HFFc6 (cell line): ENCODE measurements around the gene ACYP1. TPM values are rescaled to one million over a fixed set of nuclear protein-coding genes. Genes with fewer than 3 reads are reported as not detected.

Experiments
- DNase-seq: peaks from one replicate; pipeline ENCODE4 v3.0.0-alpha.2; 2018
- H3K27ac Mint-ChIP-seq: 2 replicates; pipeline ENCODE4 v1.8.0; 2020; ENCODE audit warnings: mild to moderate bottlenecking, mixed read lengths
- H3K27me3 Mint-ChIP-seq: 2 replicates; pipeline ENCODE4 v1.8.0; 2021; ENCODE audit warnings: mild to moderate bottlenecking, moderate library complexity, mixed read lengths; ENCODE audit not compliant: insufficient read depth
- H3K36me3 Mint-ChIP-seq: 2 replicates; pipeline ENCODE4 v1.8.0; 2021; ENCODE audit warnings: low read depth, mixed read lengths
- H3K4me1 Mint-ChIP-seq: 2 replicates; pipeline ENCODE4 v1.8.0; 2020; ENCODE audit warnings: low read depth, mixed read lengths
- H3K4me3 Mint-ChIP-seq: 2 replicates; pipeline ENCODE4 v1.8.0; 2020; ENCODE audit warnings: mild to moderate bottlenecking, moderate library complexity, mixed read lengths
- H3K9me3 Mint-ChIP-seq: 2 replicates; pipeline ENCODE4 v1.8.0; 2020; ENCODE audit warnings: mild to moderate bottlenecking, mixed read lengths
- total RNA-seq, 6 experiments: library from RNA; stranded (reverse); fragmentation: NEBNext Ultra II Directional; extraction: Animal tissue kit (Norgen Biotek cat#: 25700); gene quantifications; 2 replicates in 1 of 6; 3 replicates in 5 of 6; pipeline ENCODE4 v1.2.3, GENCODE V29; 2021
- TF ChIP-seq, protein P1 (sequence below): fragments of 200-600 bp; sonication (generic); IDR thresholded peaks from 2 replicates; pipeline ENCODE4 v1.5.0; 2021; ENCODE audit warnings: antibody characterized with exemption, mild to moderate bottlenecking

Gene ACYP1
- total RNA-seq, 6 experiments from 2014 or later, result 5.9 to 14.9 (median 11.7) TPM

DNA sequence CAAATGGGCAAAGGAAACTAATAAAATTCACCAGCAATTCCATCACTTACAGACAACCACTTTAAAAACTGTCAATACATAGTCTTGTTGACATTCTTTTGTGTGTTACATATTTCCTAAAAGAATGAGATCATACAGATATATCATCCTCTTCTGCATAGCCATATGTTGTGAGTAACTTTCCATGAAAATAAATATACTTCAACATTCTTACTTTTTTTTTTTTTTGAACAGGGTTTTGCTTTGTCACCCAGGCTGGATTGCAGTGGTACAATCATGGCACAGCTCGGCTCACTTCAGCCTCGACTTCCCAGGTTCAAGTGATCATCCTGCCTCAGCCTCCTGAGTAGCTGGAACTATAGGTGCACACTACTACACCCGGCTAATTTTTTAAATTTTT is 26.5 kb upstream of the ACYP1 start:
- H3K4me3 Mint-ChIP-seq, result no peak overlapping the region
- no peaks in the 10 kb centered on the region for H3K27me3 Mint-ChIP-seq
- no peaks in the 10 kb centered on the region for H3K9me3 Mint-ChIP-seq
- peaks cover 8% of the 10 kb centered on the region; the same call in 1 of the 2 replicates for H3K36me3 Mint-ChIP-seq
- no peak for DNase-seq
- peaks cover 18% of the 10 kb centered on the region for H3K4me1 Mint-ChIP-seq
- H3K27ac Mint-ChIP-seq, result peak overlapping the region; percentile 63; the same call in 1 of the 2 replicates
- TF ChIP-seq, protein P1, sequence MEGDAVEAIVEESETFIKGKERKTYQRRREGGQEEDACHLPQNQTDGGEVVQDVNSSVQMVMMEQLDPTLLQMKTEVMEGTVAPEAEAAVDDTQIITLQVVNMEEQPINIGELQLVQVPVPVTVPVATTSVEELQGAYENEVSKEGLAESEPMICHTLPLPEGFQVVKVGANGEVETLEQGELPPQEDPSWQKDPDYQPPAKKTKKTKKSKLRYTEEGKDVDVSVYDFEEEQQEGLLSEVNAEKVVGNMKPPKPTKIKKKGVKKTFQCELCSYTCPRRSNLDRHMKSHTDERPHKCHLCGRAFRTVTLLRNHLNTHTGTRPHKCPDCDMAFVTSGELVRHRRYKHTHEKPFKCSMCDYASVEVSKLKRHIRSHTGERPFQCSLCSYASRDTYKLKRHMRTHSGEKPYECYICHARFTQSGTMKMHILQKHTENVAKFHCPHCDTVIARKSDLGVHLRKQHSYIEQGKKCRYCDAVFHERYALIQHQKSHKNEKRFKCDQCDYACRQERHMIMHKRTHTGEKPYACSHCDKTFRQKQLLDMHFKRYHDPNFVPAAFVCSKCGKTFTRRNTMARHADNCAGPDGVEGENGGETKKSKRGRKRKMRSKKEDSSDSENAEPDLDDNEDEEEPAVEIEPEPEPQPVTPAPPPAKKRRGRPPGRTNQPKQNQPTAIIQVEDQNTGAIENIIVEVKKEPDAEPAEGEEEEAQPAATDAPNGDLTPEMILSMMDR, result no peak

DNA sequence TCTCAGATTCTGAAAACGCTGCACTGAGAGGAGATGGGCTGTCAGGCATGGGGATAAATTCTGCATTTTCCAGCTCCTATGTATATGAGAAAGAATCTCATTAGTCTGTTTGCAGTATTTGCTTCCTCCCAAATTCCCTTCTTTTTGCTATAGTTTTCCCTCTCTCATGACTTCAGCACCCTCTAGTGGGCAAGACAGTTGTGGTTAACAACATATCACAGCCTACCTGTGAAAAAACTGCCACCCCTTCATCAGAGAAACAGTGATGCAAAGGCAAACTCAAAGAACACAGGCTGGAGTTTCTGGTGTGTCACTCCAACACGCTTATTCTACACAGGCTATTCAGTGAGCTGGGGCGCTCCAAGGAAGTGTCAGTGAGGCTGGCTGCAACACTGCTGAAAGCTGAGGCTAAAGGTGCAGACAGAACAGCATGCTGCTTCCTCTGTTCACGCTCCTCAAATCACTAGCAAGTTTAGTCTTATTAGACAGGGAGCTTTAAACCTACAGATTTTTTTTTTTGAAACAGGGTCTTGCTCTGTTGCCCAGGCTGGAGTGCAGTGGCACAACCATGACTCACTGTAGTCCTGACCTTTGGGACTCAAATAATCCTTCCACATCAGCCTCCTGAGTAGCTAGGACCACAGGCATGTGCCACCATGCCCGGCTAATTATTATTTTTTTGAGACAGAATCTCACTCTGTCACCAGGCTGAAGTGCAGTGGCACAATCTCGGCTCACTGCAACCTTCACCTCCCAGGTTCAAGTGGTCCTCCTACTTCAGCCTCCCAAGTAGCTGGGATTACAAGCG is 24.9 kb upstream of the ACYP1 start:
- no peaks in the 10 kb centered on the region for H3K9me3 Mint-ChIP-seq
- H3K4me1 Mint-ChIP-seq, result peaks cover 18% of the 10 kb centered on the region
- no peak overlapping the region for H3K4me3 Mint-ChIP-seq
- H3K27ac Mint-ChIP-seq, result no peak overlapping the region
- peak; percentile 52 for DNase-seq
- H3K36me3 Mint-ChIP-seq, result peaks cover 11% of the 10 kb centered on the region
- no peaks in the 10 kb centered on the region for H3K27me3 Mint-ChIP-seq
- TF ChIP-seq, protein P1, result peak; percentile 91

DNA sequence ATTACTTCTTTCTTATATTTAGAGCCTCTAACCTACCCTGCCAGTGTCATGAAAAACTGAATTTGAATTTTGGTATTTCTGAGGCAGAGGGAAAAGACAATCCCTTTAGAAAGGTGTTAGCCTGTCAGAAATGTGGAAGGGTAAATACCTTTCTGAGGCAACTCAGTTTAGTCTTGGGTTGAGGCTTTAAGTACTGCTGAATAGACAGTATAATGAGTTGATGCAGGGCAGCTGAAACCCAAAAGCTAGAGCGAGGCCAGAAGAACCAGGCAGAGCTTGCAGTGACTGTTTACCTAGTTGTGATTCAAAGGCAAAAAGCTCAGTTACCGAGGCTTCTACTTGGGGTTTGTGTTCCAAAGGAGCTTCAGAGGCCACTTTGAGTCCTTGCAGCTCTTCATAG is 24.3 kb upstream of the ACYP1 start:
- TF ChIP-seq, protein P1, result no peak
- H3K9me3 Mint-ChIP-seq, result no peaks in the 10 kb centered on the region
- peaks cover 15% of the 10 kb centered on the region for H3K36me3 Mint-ChIP-seq
- DNase-seq, result no peak
- H3K27me3 Mint-ChIP-seq, result no peaks in the 10 kb centered on the region
- H3K27ac Mint-ChIP-seq, result no peak overlapping the region
- no peak overlapping the region for H3K4me3 Mint-ChIP-seq
- H3K4me1 Mint-ChIP-seq, result peaks cover 18% of the 10 kb centered on the region

DNA sequence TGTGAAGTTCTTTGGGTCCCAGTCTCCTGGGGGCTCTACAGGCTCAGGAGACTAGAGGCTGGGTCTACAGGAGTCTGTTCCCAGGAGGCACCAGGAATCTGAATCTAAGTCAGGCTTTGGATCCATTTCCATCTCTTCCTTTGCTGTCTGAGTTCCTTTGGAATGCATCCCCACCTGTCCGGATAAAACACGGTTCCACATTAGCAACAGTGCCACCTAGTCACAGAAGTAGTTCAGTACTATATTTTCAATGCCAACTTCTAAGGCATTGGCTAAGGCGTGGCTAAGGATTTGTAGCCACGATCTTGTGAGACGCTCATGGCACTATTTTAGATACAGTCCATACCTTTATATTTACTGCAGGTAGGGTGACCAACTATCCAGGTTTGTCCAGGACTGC is 20.7 kb upstream of the ACYP1 start:
- 0 out of 2 replicates have a peak, but pooled peaks cover 4% of the 10 kb centered on the region for H3K4me1 Mint-ChIP-seq
- no peak overlapping the region for H3K4me3 Mint-ChIP-seq
- H3K36me3 Mint-ChIP-seq, result peaks cover 16% of the 10 kb centered on the region
- H3K27me3 Mint-ChIP-seq, result no peaks in the 10 kb centered on the region
- no peak for DNase-seq
- TF ChIP-seq, protein P1, result peak; percentile 43
- no peak overlapping the region for H3K27ac Mint-ChIP-seq
- H3K9me3 Mint-ChIP-seq, result no peaks in the 10 kb centered on the region

DNA sequence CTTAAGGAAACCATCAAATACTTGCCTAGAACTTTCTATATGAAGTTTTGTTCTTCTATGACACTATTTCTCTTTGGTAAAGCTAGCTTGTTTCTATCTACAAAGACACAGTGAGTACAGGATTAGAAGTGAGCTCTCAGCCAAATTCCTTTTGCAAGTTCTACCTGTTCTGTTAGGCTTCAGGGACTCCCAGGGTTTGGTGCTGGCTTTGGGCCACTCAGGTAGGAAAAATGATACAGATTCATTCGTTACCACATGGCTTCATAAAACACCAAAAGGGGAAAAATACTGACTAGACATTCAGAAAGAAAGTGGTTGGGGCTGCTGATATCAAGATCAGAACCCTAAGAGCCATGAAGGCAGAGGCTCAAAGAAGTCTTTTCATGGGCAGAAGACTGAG is 19.4 kb upstream of the ACYP1 start:
- DNase-seq, result no peak
- H3K4me1 Mint-ChIP-seq, result no peaks in the 10 kb centered on the region
- peaks cover 16% of the 10 kb centered on the region for H3K36me3 Mint-ChIP-seq
- H3K27me3 Mint-ChIP-seq, result no peaks in the 10 kb centered on the region
- H3K9me3 Mint-ChIP-seq, result no peaks in the 10 kb centered on the region
- H3K4me3 Mint-ChIP-seq, result no peak overlapping the region
- no peak overlapping the region for H3K27ac Mint-ChIP-seq
- TF ChIP-seq, protein P1, result no peak
